ENCODE data around the gene KCNAB1. TPM values are rescaled to one million over a fixed set of nuclear protein-coding genes. Genes with fewer than 3 reads are reported as not detected.

The KCNAB1 gene
- total RNA-seq, 1 donor from 2014 or later: not detected

DNA sequence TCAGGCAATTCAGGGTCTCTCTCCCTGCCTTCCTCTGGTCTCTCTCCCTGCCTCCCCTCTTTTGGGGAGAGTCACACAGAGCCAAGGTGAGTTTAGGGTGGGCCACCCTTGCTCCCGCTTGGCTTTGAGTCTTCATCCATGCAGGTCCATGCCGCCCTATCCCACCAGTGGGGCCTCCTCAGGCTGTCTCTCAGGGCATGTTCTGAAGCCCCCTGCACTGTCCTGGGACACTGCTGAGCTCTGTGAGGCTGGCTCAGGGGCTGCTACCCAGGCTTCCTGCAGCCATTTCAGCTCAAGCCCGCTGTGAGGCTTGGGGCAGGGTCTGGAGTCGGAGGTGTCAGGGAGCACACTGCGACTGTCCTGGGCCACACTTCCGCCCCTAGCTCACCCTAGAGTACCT is 231.4 kb downstream of the KCNAB1 start:
- Mint-ChIP-seq H3K36me3 (ENCODE audit: low read depth) (no peaks in the 10 kb centered on the region), H3K9me3 (no peaks in the 10 kb centered on the region), H3K4me3 (no peak overlapping the region), H3K27ac (no peak overlapping the region), H3K27me3 (no peaks in the 10 kb centered on the region), H3K4me1 (no peaks in the 10 kb centered on the region)
- TF ChIP-seq, protein P1, sequence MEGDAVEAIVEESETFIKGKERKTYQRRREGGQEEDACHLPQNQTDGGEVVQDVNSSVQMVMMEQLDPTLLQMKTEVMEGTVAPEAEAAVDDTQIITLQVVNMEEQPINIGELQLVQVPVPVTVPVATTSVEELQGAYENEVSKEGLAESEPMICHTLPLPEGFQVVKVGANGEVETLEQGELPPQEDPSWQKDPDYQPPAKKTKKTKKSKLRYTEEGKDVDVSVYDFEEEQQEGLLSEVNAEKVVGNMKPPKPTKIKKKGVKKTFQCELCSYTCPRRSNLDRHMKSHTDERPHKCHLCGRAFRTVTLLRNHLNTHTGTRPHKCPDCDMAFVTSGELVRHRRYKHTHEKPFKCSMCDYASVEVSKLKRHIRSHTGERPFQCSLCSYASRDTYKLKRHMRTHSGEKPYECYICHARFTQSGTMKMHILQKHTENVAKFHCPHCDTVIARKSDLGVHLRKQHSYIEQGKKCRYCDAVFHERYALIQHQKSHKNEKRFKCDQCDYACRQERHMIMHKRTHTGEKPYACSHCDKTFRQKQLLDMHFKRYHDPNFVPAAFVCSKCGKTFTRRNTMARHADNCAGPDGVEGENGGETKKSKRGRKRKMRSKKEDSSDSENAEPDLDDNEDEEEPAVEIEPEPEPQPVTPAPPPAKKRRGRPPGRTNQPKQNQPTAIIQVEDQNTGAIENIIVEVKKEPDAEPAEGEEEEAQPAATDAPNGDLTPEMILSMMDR (IDR thresholded peaks at IDR 0.05): no peak
- ATAC-seq (ENCODE audit: low read depth) (no peak), DNase-seq (no peak)
- POLR2A ChIA-PET: no interaction called here
- intact Hi-C loops (cut with micrococcal nuclease): no loop called here
- CTCF ChIA-PET: no interaction called here

DNA sequence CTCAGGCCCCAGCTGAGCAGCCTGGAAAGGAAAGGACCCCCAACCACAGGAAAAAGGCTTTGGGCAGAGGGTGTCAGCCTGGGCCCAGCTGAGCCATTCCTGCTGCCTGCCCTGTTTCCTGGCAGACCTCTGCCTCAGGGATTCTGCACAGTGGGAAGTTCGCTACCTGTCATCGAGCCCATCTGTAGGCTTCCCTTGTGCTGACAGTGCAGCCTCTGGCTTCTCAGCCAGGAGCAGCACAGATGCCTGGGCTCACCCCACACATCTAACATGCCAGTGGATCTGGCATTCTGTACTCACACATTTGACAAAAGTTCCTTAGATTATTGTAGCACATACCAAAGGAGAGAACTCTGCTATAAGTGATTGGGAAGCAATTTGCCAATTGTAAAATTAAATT is 232.3 kb downstream of the KCNAB1 start:
- CTCF ChIA-PET: no interaction called here
- intact Hi-C loops (cut with micrococcal nuclease): no loop called here
- Mint-ChIP-seq H3K27me3 (peaks cover 2% of the 10 kb centered on the region), H3K27ac (no peak overlapping the region), H3K4me1 (no peaks in the 10 kb centered on the region), H3K9me3 (no peaks in the 10 kb centered on the region), H3K36me3 (ENCODE audit: low read depth) (no peaks in the 10 kb centered on the region), H3K4me3 (no peak overlapping the region)
- POLR2A ChIA-PET: no interaction called here
- ATAC-seq (ENCODE audit: low read depth) (no peak), DNase-seq (no peak)
- TF ChIP-seq, protein P1 (IDR thresholded peaks at IDR 0.05): no peak

DNA sequence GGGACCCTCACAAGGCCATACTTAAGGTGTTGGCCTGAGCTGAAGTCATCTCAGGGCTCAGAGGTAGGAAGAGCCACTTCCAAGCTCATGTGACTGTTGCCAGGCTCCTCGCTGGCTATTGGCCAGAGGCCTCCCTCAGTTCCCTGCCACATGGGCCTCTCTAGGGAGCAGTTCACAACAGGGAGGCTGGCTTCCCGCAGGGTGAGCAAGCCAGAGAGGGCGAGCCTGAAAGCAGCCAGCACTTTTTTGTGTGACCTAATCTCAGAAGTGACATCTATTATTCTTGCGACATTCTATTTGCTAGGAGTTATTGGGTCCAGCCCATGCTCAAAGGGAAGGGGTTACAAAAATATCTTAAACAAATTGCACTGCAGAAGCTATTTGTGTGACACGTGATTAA is 233.2 kb downstream of the KCNAB1 start:
- DNase-seq: no peak
- H3K27me3 Mint-ChIP-seq: peaks cover 2% of the 10 kb centered on the region
- H3K4me1 Mint-ChIP-seq: no peaks in the 10 kb centered on the region
- CTCF ChIA-PET: interaction anchor here (0.7 kb wide), 1 partner anchor 29 kb away, joined by 3 read pairs; no protein-coding TSS in a partner anchor
- intact Hi-C loops (cut with micrococcal nuclease): no loop called here
- POLR2A ChIA-PET: no interaction called here
- no peaks in the 10 kb centered on the region for H3K36me3 Mint-ChIP-seq (ENCODE audit: low read depth)
- H3K4me3 Mint-ChIP-seq: no peak overlapping the region
- no peaks in the 10 kb centered on the region for H3K9me3 Mint-ChIP-seq
- TF ChIP-seq, protein P1 (IDR thresholded peaks at IDR 0.05): no peak
- H3K27ac Mint-ChIP-seq: no peak overlapping the region
- ATAC-seq (ENCODE audit: low read depth): no peak

DNA sequence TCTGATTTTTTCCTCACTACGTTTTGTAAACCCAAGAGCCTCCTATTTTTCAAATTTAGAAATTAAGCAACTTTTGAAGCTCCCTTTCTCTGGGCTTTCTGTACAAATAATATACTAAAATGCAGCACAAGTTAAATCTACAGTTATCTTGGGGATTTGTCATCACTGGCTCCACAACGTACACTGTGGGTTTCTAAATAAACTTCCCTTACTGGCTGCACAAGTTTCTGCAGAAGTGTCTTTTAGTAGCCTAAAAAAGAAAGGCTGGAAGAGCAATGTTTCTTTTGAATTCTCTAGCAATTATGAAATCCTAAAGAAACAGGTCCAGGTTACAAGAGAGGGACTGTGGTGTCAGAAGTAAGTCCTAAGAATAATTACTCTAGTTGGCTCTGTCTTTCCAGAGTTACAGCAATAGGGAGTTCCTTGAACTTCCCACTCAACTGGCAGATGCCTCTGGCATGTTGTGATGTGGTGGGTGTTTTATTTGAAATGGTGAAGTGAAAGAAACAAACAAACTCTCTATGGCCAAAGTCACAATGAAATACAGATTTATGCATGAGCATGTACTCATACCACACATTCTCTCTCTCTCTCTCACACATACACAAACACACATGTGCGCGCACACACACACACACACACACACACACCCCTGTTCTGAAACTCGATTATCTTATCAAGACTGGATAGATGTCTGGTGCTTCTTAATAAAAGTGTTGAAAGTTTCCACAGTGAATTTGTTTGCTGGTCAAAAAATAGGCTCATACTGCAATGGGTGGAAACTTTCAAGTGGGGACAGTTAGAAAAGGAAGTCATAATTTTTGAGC is 236.4 kb downstream of the KCNAB1 start:
- H3K36me3 Mint-ChIP-seq (ENCODE audit: low read depth): no peaks in the 10 kb centered on the region
- H3K4me3 Mint-ChIP-seq: no peak overlapping the region
- no peak for ATAC-seq (ENCODE audit: low read depth)
- H3K4me1 Mint-ChIP-seq: no peaks in the 10 kb centered on the region
- ChIA-PET POLR2A (no interaction called here), CTCF (no interaction called here)
- DNase-seq: no peak
- no peak overlapping the region for H3K27ac Mint-ChIP-seq
- intact Hi-C loops (cut with micrococcal nuclease): no loop called here
- peaks cover 5% of the 10 kb centered on the region for H3K27me3 Mint-ChIP-seq
- H3K9me3 Mint-ChIP-seq: no peaks in the 10 kb centered on the region
- TF ChIP-seq, protein P1 (IDR thresholded peaks at IDR 0.05): no peak

DNA sequence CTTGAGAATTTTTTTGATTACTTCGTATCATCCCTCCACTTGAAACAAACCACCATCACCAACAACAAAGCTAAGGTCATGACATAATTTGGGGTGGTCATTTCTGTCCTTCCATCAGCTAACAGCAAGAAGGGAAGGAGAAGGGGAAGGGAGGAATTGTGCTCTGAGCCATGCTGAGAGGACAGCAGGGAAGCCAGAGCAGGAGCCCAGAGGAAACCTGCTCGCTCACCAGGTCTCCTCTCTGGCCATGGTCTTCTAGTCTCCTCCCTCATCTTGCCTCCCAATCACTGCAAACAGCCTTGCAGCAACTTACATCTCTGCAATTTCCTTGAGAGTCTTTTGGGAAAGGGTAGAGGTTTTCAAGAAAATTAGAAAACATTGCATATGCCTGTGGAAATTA is 237.9 kb downstream of the KCNAB1 start:
- no peaks in the 10 kb centered on the region for H3K9me3 Mint-ChIP-seq
- no peak overlapping the region for H3K4me3 Mint-ChIP-seq
- ChIA-PET CTCF (no interaction called here), POLR2A (no interaction called here)
- DNase-seq (no peak), ATAC-seq (ENCODE audit: low read depth) (no peak)
- TF ChIP-seq, protein P1 (IDR thresholded peaks at IDR 0.05): no peak
- H3K27ac Mint-ChIP-seq: no peak overlapping the region
- intact Hi-C loops (cut with micrococcal nuclease): no loop called here
- peaks cover 5% of the 10 kb centered on the region for H3K27me3 Mint-ChIP-seq
- no peaks in the 10 kb centered on the region for H3K4me1 Mint-ChIP-seq
- H3K36me3 Mint-ChIP-seq (ENCODE audit: low read depth): no peaks in the 10 kb centered on the region

Data from activated B cell treated with CpG ODN at 0.5 μM for 24 hours (primary cell).